Ovary (tissue), 9 donors: ENCODE measurements around the gene SPAG16. TPM values are rescaled to one million over a fixed set of nuclear protein-coding genes. Genes with fewer than 3 reads are reported as not detected.
"Not testable (repeated sequence)": the region's sequence is repeated elsewhere in the genome, so short reads cannot be mapped to it uniquely, and the experiment has no call there.

Source experiments
- DNase-seq, 5 donors: peaks; one replicate each; pipeline ENCODE4 v3.0.0-alpha.2; 2019 to 2020
- H3K27ac ChIP-seq, 2 donors: fragments of 200-600 bp; one replicate each; pipeline versions ENCODE4 v1.5.1 to v1.8.0; 2019 to 2022
- H3K27me3 ChIP-seq: fragments of 200-600 bp; one replicate; pipeline ENCODE4 v1.8.0; 2022
- H3K36me3 ChIP-seq: fragments of 200-600 bp; sonication (generic); one replicate; pipeline ENCODE4 v1.5.1; 2019
- H3K4me1 ChIP-seq: one replicate; pipeline ENCODE4 v1.8.1; 2013; ENCODE audit warnings: mild to moderate bottlenecking, moderate library complexity; ENCODE audit not compliant: insufficient read depth
- H3K4me3 ChIP-seq: fragments of 200-600 bp; sonication (generic); one replicate; pipeline ENCODE4 v1.5.1; 2017
- H3K9me3 ChIP-seq, 2 donors: fragments of 200-600 bp in 1 of 2; sonication (generic) in 1 of 2; one replicate each; pipeline versions ENCODE4 v1.5.1 to v1.8.1; 2013 to 2019; ENCODE audit warnings: mild to moderate bottlenecking in 1 of 2, moderate library complexity in 1 of 2
- CTCF ChIP-seq, 3 donors: fragments of 450-650 bp in 2 of 3; fragments of 200-600 bp in 1 of 3; IDR thresholded peaks; one replicate each; pipeline versions ENCODE4 v1.5.1 to v1.8.0; 2016 to 2022; ENCODE audit warnings: antibody characterized with exemption in 3 of 3, mild to moderate bottlenecking in 1 of 3
- EP300 ChIP-seq: sonication (generic); formaldehyde crosslinking; IDR thresholded peaks from one replicate; pipeline ENCODE4 v1.6.1; 2017; ENCODE audit warnings: antibody characterized with exemption
- POLR2A ChIP-seq: fragments of 450-650 bp; IDR thresholded peaks from one replicate; pipeline ENCODE4 v1.6.1; 2017; ENCODE audit warnings: antibody characterized with exemption, mild to moderate bottlenecking, moderate library complexity
- WGBS, 3 donors: extraction: QIAGEN DNeasy Blood & Tissue Kit in 1 of 3; methylation state at CpG; one replicate each; pipeline versions ENCODE4 v1.1.5 to v1.1.7; 2013 to 2017; 5-methylcytosine and 5-hydroxymethylcytosine counted together
- intact Hi-C, 4 donors: fragments of 100-400 bp; cut with DNase I; formaldehyde crosslinking; loops; one replicate each; pipeline versions ENCODE4 v1.11.0 to v1.15.1; 2022 to 2023
- polyA plus RNA-seq, 2 donors: library from polyadenylated mRNA; stranded (reverse); fragments of 200-250 nt in 1 of 2; fragments of 350-450 nt in 1 of 2; fragmentation: Illumina TruSeq in 1 of 2; extraction: RNeasy Lipid Tissue Mini Kit (QIAGEN cat#74804) in 1 of 2; gene quantifications; one replicate each; pipeline ENCODE4 v1.2.3, GENCODE V29; 2013 to 2014
- total RNA-seq, 7 donors: library from RNA; depleted of rRNA in 2 of 7; stranded (reverse); fragments of >200 nt in 2 of 7; fragmentation: NEBNext Ultra II Directional in 3 of 7; extraction: Animal tissue kit (Norgen Biotek cat#: 25700) in 3 of 7; gene quantifications; one replicate each; pipeline versions ENCODE4 v1.1.0 to v1.2.4, GENCODE V29; 2016 to 2023
- donor health status: DM: no; HTN: no; CAD: no; lungs with moderate emphysema.
- donor health status: DM: no; HTN: no; CAD: no.
- donor health status: Bipolar disorder and iron deficiency.
- donor health status: DM: yes; HTN: yes; CAD: no.
- donor health status: DM: no; HTN: no; CAD: no.
- donor health status: DM: yes; HTN: yes; CAD: no.

SPAG16 gene
- total and polyA plus RNA-seq, 9 donors, result 25.2 to 58.7 (median 28.9) TPM

DNA sequence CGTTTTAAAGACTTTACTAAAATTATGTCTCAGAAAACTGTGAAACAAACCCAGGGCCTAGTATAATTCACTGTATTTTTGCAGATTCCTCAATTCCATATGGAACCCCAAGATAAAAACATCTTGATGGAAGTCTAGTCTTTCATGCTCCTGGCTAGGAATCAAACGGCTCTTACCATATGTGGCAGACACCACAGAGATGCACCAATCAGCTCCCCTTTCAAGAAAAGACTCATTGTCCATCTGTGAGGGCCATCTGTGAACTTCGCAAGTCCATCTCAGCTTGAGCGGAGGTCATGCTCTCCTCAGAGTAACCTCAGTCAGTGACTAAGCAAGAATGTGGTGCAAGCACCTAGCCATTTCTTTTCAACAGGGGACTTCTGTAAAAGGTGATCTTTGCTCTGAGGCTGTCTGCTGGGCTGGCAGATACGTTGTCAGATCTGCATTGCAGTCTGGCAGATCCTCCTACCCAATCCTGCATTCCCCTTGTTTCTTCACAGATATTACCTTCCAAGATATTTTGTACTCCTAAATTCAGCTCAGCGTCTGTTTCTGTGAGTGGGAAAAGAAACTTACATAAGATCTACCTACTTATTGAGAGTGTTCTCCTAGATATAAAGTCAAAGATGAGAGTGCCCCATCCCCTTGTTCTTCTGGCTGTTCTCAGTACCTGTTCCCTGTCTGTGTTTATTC, 419.3 kb downstream of the SPAG16 start:
- Histone ChIP-seq H3K4me3 (no peak overlapping the region), H3K27me3 (no peaks in the 10 kb centered on the region), H3K27ac (no peak overlapping the region), H3K9me3 (no peaks in the 10 kb centered on the region), H3K36me3 (no peaks in the 10 kb centered on the region), H3K4me1 (no peaks in the 10 kb centered on the region)
- WGBS, 3 donors, result 84 to 86% (median 84%) methylated on average over 6 of the region's 6 CpGs
- intact Hi-C loops, result no loop called here
- DNase-seq, result no peak
- TF ChIP-seq CTCF (IDR thresholded peaks at IDR 0.05) (no peak), EP300 (no peak), POLR2A (no peak)

DNA sequence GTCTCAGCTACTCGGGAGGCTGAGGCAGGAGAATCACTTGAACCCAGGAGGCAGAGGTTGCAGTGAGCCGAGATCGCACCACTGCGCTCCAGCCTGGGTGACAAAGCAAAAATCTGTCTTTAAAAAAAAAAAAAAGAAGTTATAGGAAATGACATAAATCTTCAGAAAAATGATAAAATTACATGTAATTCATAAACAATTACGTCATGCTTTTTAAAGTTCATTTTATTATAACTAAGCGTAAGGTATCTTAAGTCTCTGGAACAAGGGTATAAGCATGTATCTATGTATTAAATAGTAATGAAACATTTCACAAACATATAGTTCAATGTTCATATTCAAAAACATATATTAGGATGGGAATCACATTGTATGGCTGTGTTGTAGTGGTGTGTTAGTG, 425.9 kb downstream of the SPAG16 start:
- no peaks in the 10 kb centered on the region for H3K9me3 ChIP-seq
- no peak overlapping the region for H3K4me3 ChIP-seq
- 91 to 94% (median 93%) methylated on average over 6 of the region's 6 CpGs for WGBS, 3 donors
- H3K36me3 ChIP-seq, result no peaks in the 10 kb centered on the region
- intact Hi-C loops, result no loop called here
- H3K4me1 ChIP-seq, result no peaks in the 10 kb centered on the region
- DNase-seq, result no peak
- no peak overlapping the region for H3K27ac ChIP-seq
- no peaks in the 10 kb centered on the region for H3K27me3 ChIP-seq
- TF ChIP-seq POLR2A (no peak), EP300 (no peak), CTCF (IDR thresholded peaks at IDR 0.05) (no peak)

- H3K4me1 ChIP-seq, H3K27me3 ChIP-seq, H3K36me3 ChIP-seq, intact Hi-C loops, H3K4me3 ChIP-seq, H3K27ac ChIP-seq, H3K9me3 ChIP-seq, DNase-seq: not testable (repeated sequence)
- 89 to 95% (median 94%) methylated on average over 5 to 16 of the region's 16 CpGs for WGBS, 3 donors
Measured at GRCh38 chr2:213718411-213718810, 434.1 kb downstream of the SPAG16 start.

DNA sequence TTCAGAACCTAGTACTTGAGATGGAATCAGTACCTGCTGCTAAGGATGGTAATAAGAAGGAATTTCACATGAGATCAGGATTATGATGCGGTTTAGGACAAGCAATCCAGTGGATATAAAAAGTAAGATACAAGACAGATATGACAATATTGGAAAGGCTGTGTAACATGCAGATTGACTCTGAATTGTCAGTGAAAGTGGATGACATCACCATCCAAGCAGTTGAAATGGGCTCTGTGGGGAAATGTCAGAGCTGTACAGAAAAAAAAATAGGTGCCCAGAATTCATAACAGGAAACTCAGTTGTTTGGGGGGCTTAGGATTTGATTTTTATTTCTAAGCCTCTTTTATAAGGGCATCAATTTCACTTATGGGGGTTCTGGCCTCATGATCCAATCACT, 438.3 kb downstream of the SPAG16 start:
- Histone ChIP-seq H3K4me1 (no peaks in the 10 kb centered on the region), H3K27ac (no peak overlapping the region), H3K36me3 (no peaks in the 10 kb centered on the region), H3K9me3 (no peaks in the 10 kb centered on the region), H3K27me3 (no peaks in the 10 kb centered on the region), H3K4me3 (no peak overlapping the region)
- DNase-seq, result no peak
- no peak for TF ChIP-seq POLR2A
- no peak for TF ChIP-seq CTCF (IDR thresholded peaks at IDR 0.05)
- no peak for TF ChIP-seq EP300
- intact Hi-C loops, result no loop called here
- 92 to 100% (median 94%) methylated on average over 1 of the region's 1 CpG for WGBS, 3 donors

- 60 to 68% (median 67%) methylated on average over 2 of the region's 2 CpGs for WGBS, 3 donors
- no peaks in the 10 kb centered on the region for H3K9me3 ChIP-seq
- no peaks in the 10 kb centered on the region for H3K4me1 ChIP-seq
- intact Hi-C loops, result no loop called here
- no peak for DNase-seq
- H3K4me3 ChIP-seq, result no peak overlapping the region
- no peaks in the 10 kb centered on the region for H3K36me3 ChIP-seq
- no peak for TF ChIP-seq POLR2A
- TF ChIP-seq EP300, result no peak
- no peak for TF ChIP-seq CTCF (IDR thresholded peaks at IDR 0.05)
- no peak overlapping the region for H3K27ac ChIP-seq
- H3K27me3 ChIP-seq, result no peaks in the 10 kb centered on the region
Measured at GRCh38 chr2:213723041-213723560, 438.8 kb downstream of the SPAG16 start.
